ENCODE measurements around the gene DEDD2. TPM values are rescaled to one million over a fixed set of nuclear protein-coding genes. Genes with fewer than 3 reads are reported as not detected.
A peak's percentile ranks its signal among the peaks of the same experiment; 100 is the strongest.

DEDD2 gene
- total RNA-seq, 1 donor from 2014 or later = 24.7 TPM

GRCh38 chr19:42199440-42200115, 17.9 kb downstream of the DEDD2 start:
- DNase-seq (ENCODE audit: low spot score) = peak; percentile 86

GRCh38 chr19:42198676-42199439, 18.6 kb downstream of the DEDD2 start:
- DNase-seq (ENCODE audit: low spot score) = no peak

GRCh38 chr19:42197375-42197817, 20.1 kb downstream of the DEDD2 start:
- DNase-seq (ENCODE audit: low spot score) = no peak

- DNase-seq (ENCODE audit: low spot score) = no peak
Measured at GRCh38 chr19:42196011-42197001, 21.2 kb downstream of the DEDD2 start.

- no peak for DNase-seq (ENCODE audit: low spot score)
Measured at GRCh38 chr19:42193706-42194105, 23.8 kb downstream of the DEDD2 start.

- DNase-seq (ENCODE audit: low spot score) = no peak
Measured at GRCh38 chr19:42193294-42193693, 24.2 kb downstream of the DEDD2 start.

- peak; percentile 81 for DNase-seq (ENCODE audit: low spot score)
Measured at GRCh38 chr19:42191855-42192254, 25.6 kb downstream of the DEDD2 start.

GRCh38 chr19:42191330-42191729, 26.1 kb downstream of the DEDD2 start:
- no peak for DNase-seq (ENCODE audit: low spot score)

- no peak for DNase-seq (ENCODE audit: low spot score)
Measured at GRCh38 chr19:42189133-42189532, 28.3 kb downstream of the DEDD2 start.

- no peak for DNase-seq (ENCODE audit: low spot score)
Measured at GRCh38 chr19:42188665-42189064, 28.8 kb downstream of the DEDD2 start.

GRCh38 chr19:42185277-42185676, 32.2 kb downstream of the DEDD2 start:
- DNase-seq (ENCODE audit: low spot score) = no peak

- peak; percentile 71 for DNase-seq (ENCODE audit: low spot score)
Measured at GRCh38 chr19:42184401-42184861, 33.0 kb downstream of the DEDD2 start.

- DNase-seq (ENCODE audit: low spot score) = no peak
Measured at GRCh38 chr19:42178791-42179674, 38.4 kb downstream of the DEDD2 start.

- DNase-seq (ENCODE audit: low spot score) = no peak
Measured at GRCh38 chr19:42177686-42178019, 39.8 kb downstream of the DEDD2 start.

- peak; percentile 72 for DNase-seq (ENCODE audit: low spot score)
Measured at GRCh38 chr19:42176990-42177685, 40.3 kb downstream of the DEDD2 start.

- DNase-seq (ENCODE audit: low spot score) = no peak
Measured at GRCh38 chr19:42176649-42176989, 40.9 kb downstream of the DEDD2 start.

- DNase-seq (ENCODE audit: low spot score) = no peak
Measured at GRCh38 chr19:42175952-42176648, 41.4 kb downstream of the DEDD2 start.

- no peak for DNase-seq (ENCODE audit: low spot score)
Measured at GRCh38 chr19:42174958-42175734, 42.3 kb downstream of the DEDD2 start.

GRCh38 chr19:42174188-42174587, 43.3 kb downstream of the DEDD2 start:
- DNase-seq (ENCODE audit: low spot score) = no peak

All from ureter (tissue), 1 donor.